ENCODE data around the gene HNRNPD. TPM values are rescaled to one million over a fixed set of nuclear protein-coding genes. Genes with fewer than 3 reads are reported as not detected.
"Not testable (repeated sequence)": the region's sequence is repeated elsewhere in the genome, so short reads cannot be mapped to it uniquely, and the experiment has no call there.

The HNRNPD gene, protein sequence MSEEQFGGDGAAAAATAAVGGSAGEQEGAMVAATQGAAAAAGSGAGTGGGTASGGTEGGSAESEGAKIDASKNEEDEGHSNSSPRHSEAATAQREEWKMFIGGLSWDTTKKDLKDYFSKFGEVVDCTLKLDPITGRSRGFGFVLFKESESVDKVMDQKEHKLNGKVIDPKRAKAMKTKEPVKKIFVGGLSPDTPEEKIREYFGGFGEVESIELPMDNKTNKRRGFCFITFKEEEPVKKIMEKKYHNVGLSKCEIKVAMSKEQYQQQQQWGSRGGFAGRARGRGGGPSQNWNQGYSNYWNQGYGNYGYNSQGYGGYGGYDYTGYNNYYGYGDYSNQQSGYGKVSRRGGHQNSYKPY
- 45.9 and 88.7 TPM in 2 replicates for total RNA-seq (2014; rRNA removed; shearing (Covaris generic))

DNA sequence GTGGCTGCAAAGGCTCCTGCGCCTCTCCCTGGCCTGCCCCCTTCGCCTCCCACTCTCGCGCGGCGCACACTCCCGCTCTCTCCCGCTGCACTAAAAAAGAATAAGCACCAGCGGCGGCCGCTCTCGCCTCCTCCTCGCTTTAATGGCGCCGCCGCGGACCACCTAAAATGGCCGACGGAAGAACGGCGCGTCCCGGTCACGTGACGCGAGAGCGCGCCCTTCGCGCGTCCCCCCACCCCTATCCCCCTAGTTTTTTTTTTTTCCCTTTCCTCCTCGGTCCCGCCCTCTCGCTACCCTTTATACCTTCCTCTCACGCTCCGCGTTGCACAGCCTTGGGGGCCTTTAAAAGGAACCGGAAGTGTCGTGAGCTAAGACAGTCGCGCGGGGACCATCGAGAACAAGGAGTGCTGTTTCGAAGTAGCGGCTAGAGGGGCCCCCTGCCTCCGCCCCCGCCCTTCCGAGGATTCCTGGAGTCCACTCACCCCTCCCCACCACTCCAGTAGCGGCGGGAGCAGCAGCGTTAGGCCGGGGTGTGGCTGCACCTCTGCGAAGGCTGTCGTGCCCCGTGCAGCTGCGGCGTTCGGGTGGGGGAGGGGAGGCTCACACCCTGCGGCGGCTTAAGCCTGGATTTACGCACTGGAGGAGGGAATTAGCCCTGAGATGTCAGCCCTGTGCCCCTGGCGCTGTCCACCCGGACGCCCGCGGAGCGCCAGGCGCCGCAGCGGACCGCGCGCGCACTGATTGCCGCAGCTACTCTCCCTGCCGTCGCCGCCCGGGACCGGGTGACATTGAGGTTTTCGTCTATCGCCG lies at the start of gene HNRNPD:
Gene HNRNPD, minus strand, starts transcription at position 176 of the 810 bp plus-strand sequence. CDS start 313 bp downstream, outside the sequence.
- DNase-seq (ENCODE audit: low read depth) = peak; percentile 99

- no peak for DNase-seq (ENCODE audit: low read depth)
Observed at GRCh38 chr4:82422616-82423015, 48.8 kb upstream of the HNRNPD start.

- DNase-seq (ENCODE audit: low read depth) = no peak
Observed at GRCh38 chr4:82421796-82422560, 48.2 kb upstream of the HNRNPD start.

DNA sequence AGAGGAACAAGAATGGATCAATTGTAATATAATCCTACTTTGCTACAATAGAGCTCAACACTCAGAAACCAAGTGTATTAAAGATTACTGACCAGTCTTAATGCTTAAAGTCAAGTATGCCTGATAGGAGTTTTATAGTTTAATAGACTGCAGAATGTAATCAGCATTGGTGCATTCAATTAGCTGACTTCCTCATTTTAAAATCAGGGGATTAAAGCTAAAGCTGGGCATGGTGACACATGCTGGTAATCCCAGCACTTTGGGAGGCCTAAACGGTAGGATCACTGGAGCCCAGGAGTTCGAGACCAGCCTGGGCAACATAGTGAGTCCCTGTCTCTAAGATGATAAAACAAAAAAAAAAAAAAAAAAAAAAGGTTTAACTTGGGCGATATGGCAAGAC lies 45.7 kb upstream of the HNRNPD start:
- no peak for DNase-seq (ENCODE audit: low read depth)

DNA sequence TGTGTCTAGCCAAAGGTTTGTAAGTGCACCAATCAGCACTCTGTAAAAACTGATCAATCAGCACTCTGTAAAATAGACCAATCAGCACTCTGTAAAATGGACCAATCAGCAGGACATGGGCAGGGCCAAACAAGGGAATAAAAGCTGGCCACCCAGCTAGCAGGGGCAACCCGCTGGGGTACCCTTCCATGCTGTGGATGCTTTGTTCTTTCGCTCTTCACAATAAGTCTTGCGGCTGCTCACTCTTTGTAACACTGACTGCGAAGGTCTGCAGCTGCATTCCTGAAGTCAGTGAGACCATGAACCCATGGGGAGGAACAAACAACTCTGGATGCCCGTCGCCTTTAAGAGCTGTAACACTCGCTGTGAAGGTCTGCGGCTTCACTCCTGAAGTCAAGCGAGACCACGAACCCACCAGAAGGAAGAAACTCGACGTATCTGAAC lies 42.2 kb upstream of the HNRNPD start:
- no peak for DNase-seq (ENCODE audit: low read depth)

DNA sequence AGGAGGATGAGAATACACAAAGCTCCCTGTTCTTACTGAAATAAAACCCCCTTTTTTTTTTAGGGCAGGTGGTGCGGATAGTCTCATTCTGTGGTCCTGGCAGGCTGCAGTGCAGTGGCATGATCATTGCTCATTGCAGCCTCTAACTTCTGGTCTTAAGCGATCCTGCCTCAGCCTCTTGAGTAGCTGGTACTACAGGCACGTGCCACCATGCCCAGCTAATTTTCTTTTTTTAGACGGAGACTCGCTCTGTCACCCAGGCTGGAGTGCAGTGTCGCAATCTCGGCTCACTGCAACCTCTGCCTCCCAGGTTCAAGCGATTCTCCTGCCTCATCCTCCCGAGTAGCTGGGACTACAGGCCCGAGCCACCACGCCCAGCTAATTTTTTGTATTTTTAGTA lies 41.3 kb upstream of the HNRNPD start:
- DNase-seq (ENCODE audit: low read depth) = not testable (repeated sequence)

GRCh38 chr4:82403725-82404124 lies 29.9 kb upstream of the HNRNPD start:
- DNase-seq (ENCODE audit: low read depth) = no peak

- no peak for DNase-seq (ENCODE audit: low read depth)
Observed at GRCh38 chr4:82402196-82402775, 28.5 kb upstream of the HNRNPD start.

GRCh38 chr4:82401600-82401999 lies 27.8 kb upstream of the HNRNPD start:
- no peak for DNase-seq (ENCODE audit: low read depth)

GRCh38 chr4:82398263-82398662 lies 24.5 kb upstream of the HNRNPD start:
- no peak for DNase-seq (ENCODE audit: low read depth)

GRCh38 chr4:82397527-82397926 lies 23.7 kb upstream of the HNRNPD start:
- DNase-seq (ENCODE audit: low read depth) = no peak

- DNase-seq (ENCODE audit: low read depth) = peak; percentile 18
Observed at GRCh38 chr4:82394896-82395295, 21.1 kb upstream of the HNRNPD start.

DNA sequence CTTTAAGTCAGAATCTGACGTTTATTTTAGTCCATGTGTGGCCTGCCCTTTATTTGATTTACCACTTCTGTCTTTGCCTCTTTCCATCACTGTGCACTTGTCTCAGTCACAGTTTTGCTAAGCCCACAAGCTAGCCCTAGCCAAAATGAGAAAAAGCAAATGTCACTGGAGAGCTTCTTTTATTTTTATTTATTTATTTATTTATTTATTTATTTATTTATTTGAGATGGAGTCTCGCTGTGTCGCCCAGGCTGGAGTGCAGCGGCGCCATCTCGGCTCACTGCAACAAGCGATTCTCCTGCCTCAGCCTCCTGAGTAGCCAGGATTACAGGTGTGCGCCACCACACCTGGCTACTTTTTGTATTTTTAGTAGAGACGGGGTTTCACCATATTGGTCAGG lies 16.3 kb upstream of the HNRNPD start:
- not testable (repeated sequence) for DNase-seq (ENCODE audit: low read depth)

- DNase-seq (ENCODE audit: low read depth) = no peak
Observed at GRCh38 chr4:82388405-82388804, 14.6 kb upstream of the HNRNPD start.

- DNase-seq (ENCODE audit: low read depth) = not testable (repeated sequence)
Observed at GRCh38 chr4:82386312-82386711, 12.5 kb upstream of the HNRNPD start.

- no peak for DNase-seq (ENCODE audit: low read depth)
Observed at GRCh38 chr4:82382751-82383150, 9.0 kb upstream of the HNRNPD start.

DNA sequence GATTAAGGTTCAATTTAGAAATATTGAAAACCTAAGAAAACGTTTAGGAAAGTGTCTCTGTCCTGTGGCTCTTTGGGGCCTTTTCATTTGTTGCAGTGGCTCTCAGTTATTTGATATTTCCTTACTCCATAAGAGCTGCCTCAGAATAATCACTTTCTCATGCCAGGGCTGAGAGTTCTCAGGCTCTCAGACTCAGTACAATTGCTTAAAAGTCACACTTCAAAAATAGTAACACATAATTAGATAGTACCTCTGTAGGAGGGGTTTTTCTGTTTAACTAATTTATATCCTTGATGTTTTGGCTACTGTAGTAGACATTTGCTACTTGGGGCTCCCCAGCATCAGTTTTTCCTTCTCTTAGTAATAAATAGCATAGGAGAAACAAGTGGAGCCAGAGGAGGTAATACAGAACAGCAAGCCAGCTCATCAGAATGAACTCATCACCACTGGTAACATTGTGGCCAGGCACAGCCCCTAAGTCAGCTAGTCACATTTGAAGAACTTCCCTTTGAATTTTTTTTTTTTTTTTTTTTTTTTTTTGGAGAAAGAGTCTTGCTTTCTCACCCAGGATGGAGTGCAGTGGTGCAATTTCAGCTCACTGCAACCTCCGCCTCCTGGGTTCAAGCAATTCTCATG lies 8.0 kb upstream of the HNRNPD start:
- DNase-seq (ENCODE audit: low read depth) = peak; percentile 12

- DNase-seq (ENCODE audit: low read depth) = no peak
Observed at GRCh38 chr4:82381235-82381634, 7.4 kb upstream of the HNRNPD start.

DNA sequence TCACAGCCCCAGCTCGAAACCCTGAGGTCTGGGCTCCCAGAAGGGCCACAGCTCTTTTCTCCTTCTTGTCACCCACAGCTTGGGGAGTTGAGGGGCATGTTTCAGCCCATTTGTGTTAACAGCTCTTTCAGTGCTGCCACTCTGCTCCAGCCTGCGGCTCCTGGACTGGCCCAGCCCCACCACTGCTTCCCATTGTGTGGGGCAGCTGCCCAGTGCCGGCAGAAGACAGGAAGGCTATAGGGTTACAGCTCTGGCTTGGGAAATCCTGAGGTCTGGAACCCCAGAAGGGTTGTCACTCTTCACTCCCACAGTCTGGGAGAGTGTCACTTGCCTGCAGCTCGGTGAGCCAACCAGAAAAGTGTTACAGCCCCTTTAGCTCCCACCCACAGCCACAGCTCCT lies 7.0 kb upstream of the HNRNPD start:
- no peak for DNase-seq (ENCODE audit: low read depth)

DNA sequence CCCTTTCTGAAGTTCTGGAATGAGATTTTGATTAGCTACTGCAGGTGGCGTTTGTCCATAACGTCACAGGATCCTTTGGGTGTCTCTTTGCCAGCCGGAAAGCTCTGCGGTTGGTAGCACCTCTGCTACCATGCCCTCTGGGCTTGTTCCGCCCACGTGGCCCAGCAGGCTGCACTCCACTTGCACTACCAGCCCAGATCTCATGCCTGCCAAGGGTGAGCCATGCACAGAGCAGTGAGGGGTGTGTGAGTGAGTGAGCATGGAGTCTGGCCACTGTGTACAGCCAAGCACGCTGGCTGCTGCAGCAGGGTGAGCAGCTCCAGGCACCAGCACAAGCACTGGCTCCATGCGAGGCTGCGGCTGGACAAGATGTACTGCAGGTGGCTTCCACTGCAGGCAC lies 6.6 kb upstream of the HNRNPD start:
- no peak for DNase-seq (ENCODE audit: low read depth)

- no peak for DNase-seq (ENCODE audit: low read depth)
Observed at GRCh38 chr4:82376109-82376508, 2.3 kb upstream of the HNRNPD start.
